ENCODE data around the gene TEAD1.

TEAD1 gene

DNA sequence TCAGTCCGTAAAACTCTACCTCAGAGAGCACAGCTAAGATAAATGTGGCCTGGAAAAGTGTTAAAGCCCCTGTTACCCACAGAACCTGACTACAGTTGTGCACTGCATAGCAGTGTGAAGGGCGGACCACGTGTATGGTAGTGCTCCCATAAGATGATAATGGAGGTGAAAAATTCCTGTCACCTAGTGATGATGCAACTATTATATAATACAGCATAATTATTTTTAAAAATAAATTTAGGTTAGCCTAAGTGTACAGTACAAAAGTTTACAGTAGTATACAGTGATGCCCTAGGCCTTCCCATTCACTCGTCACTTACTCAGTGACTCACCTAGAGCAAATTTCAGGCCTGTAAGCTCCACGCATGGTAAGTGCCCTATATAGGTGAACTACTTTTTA lies 258.3 kb downstream of the TEAD1 start:
- no peak for DNase-seq (ENCODE audit: low read depth in 1 of 2, low spot score in 1 of 2)
- H3K27me3 ChIP-seq (ENCODE audit: insufficient read depth, poor library complexity, severe bottlenecking), result no peaks in the 10 kb centered on the region
- TF ChIP-seq GABPA (IDR thresholded peaks at IDR 0.05; ENCODE audit: low read depth) (no peak), POLR2AphosphoS5 (IDR thresholded peaks at IDR 0.05; ENCODE audit: low read depth) (no peak), SPI1 (IDR thresholded peaks at IDR 0.05; ENCODE audit: borderline replicate concordance, low read depth) (no peak)
- TF ChIP-seq, protein P1, sequence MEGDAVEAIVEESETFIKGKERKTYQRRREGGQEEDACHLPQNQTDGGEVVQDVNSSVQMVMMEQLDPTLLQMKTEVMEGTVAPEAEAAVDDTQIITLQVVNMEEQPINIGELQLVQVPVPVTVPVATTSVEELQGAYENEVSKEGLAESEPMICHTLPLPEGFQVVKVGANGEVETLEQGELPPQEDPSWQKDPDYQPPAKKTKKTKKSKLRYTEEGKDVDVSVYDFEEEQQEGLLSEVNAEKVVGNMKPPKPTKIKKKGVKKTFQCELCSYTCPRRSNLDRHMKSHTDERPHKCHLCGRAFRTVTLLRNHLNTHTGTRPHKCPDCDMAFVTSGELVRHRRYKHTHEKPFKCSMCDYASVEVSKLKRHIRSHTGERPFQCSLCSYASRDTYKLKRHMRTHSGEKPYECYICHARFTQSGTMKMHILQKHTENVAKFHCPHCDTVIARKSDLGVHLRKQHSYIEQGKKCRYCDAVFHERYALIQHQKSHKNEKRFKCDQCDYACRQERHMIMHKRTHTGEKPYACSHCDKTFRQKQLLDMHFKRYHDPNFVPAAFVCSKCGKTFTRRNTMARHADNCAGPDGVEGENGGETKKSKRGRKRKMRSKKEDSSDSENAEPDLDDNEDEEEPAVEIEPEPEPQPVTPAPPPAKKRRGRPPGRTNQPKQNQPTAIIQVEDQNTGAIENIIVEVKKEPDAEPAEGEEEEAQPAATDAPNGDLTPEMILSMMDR (IDR thresholded peaks at IDR 0.05; ENCODE audit: insufficient read depth, low read length), result no peak
- TF ChIP-seq, protein P2, sequence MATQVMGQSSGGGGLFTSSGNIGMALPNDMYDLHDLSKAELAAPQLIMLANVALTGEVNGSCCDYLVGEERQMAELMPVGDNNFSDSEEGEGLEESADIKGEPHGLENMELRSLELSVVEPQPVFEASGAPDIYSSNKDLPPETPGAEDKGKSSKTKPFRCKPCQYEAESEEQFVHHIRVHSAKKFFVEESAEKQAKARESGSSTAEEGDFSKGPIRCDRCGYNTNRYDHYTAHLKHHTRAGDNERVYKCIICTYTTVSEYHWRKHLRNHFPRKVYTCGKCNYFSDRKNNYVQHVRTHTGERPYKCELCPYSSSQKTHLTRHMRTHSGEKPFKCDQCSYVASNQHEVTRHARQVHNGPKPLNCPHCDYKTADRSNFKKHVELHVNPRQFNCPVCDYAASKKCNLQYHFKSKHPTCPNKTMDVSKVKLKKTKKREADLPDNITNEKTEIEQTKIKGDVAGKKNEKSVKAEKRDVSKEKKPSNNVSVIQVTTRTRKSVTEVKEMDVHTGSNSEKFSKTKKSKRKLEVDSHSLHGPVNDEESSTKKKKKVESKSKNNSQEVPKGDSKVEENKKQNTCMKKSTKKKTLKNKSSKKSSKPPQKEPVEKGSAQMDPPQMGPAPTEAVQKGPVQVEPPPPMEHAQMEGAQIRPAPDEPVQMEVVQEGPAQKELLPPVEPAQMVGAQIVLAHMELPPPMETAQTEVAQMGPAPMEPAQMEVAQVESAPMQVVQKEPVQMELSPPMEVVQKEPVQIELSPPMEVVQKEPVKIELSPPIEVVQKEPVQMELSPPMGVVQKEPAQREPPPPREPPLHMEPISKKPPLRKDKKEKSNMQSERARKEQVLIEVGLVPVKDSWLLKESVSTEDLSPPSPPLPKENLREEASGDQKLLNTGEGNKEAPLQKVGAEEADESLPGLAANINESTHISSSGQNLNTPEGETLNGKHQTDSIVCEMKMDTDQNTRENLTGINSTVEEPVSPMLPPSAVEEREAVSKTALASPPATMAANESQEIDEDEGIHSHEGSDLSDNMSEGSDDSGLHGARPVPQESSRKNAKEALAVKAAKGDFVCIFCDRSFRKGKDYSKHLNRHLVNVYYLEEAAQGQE (IDR thresholded peaks at IDR 0.05; ENCODE audit: insufficient replicate concordance, low read depth), result no peak

DNA sequence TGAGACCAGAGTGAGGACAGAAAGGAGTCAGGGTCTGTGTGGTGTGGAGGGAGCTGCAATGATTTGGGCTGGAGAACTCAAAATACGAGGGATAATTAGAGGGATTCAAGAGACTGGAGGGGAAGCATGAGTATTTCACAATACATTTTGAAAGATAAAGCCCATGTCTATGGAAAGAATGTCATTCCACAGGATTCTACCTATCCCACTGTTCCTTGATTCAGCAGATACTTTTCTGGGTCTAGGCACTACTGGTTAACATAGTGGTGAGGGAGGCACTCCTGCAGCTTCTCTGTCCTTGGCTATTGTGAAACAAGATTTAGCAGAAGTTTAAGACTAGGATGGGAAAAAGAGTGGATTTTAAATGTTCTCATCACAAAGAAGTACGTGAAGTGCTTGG lies 262.0 kb downstream of the TEAD1 start:
- no peak for DNase-seq (ENCODE audit: low read depth in 1 of 2, low spot score in 1 of 2)
- Histone ChIP-seq H3K4me3 (replicated peaks; ENCODE audit: insufficient read depth, low read length) (no peak overlapping the region), H3K27me3 (ENCODE audit: insufficient read depth, poor library complexity, severe bottlenecking) (no peaks in the 10 kb centered on the region), H3K27ac (replicated peaks) (no peak overlapping the region)
- no peak for TF ChIP-seq POLR2AphosphoS5 (IDR thresholded peaks at IDR 0.05; ENCODE audit: low read depth)
- TF ChIP-seq, protein P2 (IDR thresholded peaks at IDR 0.05; ENCODE audit: insufficient replicate concordance, low read depth), result no peak
- TF ChIP-seq, protein P1 (IDR thresholded peaks at IDR 0.05; ENCODE audit: insufficient read depth, low read length), result no peak

More for the DNA sequence above, 258.3 kb downstream of the TEAD1 start:
- H3K4me3 ChIP-seq (replicated peaks; ENCODE audit: insufficient read depth, low read length), result no peak overlapping the region
- no peak overlapping the region for H3K27ac ChIP-seq (replicated peaks)

DNA sequence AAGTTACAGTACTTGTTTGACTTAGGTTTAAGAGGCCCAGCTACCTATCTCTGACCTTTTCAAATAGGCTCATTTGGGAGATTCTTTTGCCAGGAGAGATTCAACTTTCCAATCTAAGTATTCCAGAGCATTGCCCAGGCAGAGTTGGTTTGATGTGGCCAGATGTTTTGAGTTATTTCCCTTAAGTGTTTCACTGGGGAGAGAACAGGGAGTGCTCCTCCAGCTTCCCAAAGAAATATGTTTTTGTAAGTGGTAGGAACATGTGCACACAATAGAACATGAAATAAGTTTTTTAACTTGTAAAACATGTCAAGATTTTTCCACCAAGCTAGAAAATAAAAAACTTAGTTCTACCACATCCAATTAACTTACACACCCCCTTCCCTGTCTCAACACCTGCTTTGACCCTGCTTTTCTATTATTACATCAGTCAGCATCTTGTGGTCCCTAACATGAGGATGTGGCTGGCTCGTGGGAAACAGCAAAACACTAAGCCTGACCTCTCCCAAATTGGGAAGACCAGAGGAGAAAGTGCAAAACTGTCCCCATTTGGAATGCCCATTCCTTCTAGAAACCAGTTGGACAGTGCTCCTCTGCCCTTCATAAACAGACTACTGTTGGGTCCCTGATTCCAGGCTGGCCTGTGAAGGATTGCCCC lies 264.5 kb downstream of the TEAD1 start:
- DNase-seq (ENCODE audit: low read depth in 1 of 2, low spot score in 1 of 2), result no peak
- Histone ChIP-seq H3K4me3 (replicated peaks; ENCODE audit: insufficient read depth, low read length) (no peak overlapping the region), H3K27me3 (ENCODE audit: insufficient read depth, poor library complexity, severe bottlenecking) (peaks cover 6% of the 10 kb centered on the region), H3K27ac (replicated peaks) (no peak overlapping the region)
- TF ChIP-seq, protein P2 (IDR thresholded peaks at IDR 0.05; ENCODE audit: insufficient replicate concordance, low read depth), result no peak
- TF ChIP-seq SPI1 (IDR thresholded peaks at IDR 0.05; ENCODE audit: borderline replicate concordance, low read depth) (no peak), GABPA (IDR thresholded peaks at IDR 0.05; ENCODE audit: low read depth) (no peak), POLR2AphosphoS5 (IDR thresholded peaks at IDR 0.05; ENCODE audit: low read depth) (no peak)
- TF ChIP-seq, protein P1 (IDR thresholded peaks at IDR 0.05; ENCODE audit: insufficient read depth, low read length), result no peak
